ENCODE results near the gene TCERG1L.

- TF ChIP-seq CTCF (IDR thresholded peaks at IDR 0.05; ENCODE audit: insufficient read depth, low read length) (no peak), POLR2AphosphoS5 (IDR thresholded peaks at IDR 0.05; ENCODE audit: low read depth) (no peak), REST (IDR thresholded peaks at IDR 0.05; ENCODE audit: insufficient replicate concordance, low read depth) (no peak)
Observed at GRCh38 chr10:131165092-131165491, 146.4 kb downstream of the TCERG1L start.
